NCI-H146 treated with DMSO at 0.1 percent for 48 hours (cell line): ENCODE data around the gene KLF11.
"Not testable (repeated sequence)": the region's sequence is repeated elsewhere in the genome, so short reads cannot be mapped to it uniquely, and the experiment has no call there.

ENCODE experiments used
- DNase-seq: peaks from one replicate; lab custom pipeline; 2025; ENCODE audit not compliant: unreplicated experiment; lab: John Stamatoyannopoulos, UW

Gene KLF11

DNA sequence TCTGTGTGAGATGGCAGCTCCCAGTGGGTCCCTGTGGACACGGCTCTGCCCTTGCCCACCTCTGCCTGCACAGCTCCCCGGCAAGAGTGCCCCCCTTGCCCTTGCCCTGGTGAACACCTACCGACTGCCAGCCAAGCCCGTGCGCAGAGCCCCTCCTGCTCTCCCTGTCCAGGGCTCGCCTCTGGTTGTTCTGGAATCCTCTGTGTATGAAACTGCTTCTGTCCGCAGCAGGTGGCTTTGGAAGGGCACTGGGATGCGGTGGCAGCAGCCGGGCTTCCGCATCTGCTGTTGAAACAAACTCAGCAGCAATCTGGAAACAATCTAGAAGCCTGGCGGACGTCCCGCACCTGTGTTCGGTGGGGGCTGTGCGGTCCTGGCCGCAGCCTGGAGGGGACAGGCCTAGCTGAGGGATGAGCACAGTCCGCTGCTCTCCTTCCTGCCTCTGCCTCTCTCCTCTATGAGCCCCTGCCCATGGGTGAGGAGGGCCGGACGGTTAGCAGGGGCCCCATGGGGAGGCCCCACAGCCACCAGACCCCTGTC, 34.0 kb upstream of the KLF11 start:
- DNase-seq = no peak

DNA sequence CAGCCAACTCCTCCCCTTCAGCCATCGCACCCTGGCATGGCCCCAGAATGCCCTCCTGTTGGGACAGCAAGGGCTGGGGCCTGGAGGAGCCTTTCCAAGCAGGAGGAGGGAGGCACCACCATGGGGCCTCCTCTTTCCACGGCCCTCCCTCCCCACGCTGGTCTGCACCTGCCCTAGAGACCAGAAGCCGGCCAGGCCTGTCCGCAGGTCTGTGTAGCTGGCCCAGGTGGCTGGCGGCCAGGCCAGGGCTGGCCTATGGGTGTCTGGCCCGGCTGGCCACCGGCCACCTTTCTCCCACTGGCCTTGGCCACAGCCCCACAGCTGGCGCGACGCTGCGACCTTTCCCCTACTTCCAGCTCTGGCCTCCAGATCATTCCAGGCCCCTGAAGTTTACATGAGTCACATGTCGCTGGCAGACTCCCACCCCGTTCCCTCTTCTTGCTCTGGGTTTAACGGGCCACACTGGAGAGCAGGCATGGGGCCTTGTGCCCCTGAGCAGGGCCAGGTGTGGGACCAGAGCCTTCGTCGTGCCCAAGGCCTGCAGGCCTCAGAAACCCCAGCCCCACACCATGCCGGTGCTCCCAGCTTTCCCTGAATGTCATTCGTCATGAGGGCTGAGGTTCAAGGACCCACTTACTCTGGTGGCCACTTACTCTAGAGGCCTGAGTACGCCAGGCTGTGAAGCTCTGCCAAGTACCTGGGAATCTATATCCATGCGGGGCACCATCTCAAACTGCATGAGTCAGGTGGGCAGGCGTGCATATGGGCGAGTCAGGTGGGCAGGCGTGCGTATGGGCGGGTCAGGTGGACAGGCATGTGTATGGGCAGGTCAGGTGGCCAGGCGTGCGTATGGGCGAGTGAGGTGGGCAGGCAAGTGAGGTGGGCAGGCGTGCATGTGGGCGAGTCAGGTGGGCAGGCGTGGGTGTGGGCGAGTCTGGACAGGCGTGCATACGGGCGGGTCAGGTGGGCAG, 33.3 kb upstream of the KLF11 start:
- no peak for DNase-seq

DNA sequence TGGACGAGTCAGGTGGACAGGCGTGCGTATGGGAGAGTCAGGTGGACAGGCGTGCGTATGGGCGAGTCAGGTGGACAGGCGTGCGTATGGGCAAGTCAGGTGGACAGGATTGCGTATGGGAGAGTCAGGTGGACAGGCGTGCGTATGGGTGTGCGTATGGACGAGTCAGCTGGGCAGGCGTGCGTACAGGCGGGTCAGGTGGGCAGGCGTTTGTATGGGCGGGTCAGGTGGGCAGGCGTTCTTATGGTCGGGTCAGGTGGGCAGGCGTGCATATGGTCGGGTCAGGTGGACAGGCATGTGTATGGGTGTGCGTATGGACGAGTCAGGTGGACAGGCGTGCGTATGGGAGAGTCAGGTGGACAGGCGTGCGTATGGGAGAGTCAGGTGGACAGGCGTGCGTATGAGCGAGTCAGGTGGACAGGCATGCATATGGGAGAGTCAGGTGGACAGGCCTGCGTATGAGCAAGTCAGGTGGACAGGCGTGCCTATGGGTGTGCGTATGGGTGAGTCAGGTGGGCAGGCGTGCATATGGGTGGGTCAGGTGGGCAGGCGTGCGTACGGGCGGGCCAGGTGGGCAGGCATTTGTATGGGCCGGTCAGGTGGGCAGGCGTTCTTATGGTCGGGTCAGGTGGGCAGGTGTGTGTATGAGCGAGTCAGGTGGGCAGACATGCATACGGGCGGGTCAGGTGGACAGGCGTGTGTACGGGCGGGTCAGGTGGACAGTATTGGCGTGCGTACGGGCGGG, 32.3 kb upstream of the KLF11 start:
- peak; percentile 79 for DNase-seq

DNA sequence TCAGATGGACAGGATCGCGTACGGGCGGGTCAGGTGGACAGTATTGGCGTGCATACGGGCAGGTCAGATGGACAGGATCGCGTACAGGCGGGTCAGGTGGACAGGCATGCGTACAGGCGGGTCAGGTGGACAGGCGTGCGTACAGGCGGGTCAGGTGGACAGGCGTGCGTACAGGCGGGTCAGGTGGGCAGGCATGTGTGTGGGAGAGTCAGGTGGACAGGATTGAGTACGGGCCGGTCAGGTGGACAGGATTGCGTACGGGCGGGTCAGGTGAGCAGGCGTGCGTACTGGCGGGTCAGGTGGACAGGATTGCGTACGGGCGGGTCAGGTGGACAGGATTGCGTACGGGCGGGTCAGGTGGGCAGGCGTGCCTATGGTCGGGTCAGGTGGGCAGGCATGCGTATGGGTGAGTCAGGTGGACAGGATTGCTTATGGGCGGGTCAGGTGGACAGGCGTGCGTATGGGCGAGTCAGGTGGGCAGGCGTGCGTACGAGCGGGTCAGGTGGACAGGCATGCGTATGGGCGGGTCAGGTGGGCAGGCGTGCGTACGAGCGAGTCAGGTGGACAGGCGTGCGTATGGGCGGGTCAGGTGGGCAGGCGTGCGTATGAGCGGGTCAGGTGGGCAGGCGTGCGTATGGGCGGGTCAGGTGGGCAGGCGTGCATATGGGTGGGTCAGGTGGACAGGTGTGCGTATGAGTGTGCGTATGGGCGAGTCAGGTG, 31.6 kb upstream of the KLF11 start:
- peak; percentile 99 for DNase-seq

DNA sequence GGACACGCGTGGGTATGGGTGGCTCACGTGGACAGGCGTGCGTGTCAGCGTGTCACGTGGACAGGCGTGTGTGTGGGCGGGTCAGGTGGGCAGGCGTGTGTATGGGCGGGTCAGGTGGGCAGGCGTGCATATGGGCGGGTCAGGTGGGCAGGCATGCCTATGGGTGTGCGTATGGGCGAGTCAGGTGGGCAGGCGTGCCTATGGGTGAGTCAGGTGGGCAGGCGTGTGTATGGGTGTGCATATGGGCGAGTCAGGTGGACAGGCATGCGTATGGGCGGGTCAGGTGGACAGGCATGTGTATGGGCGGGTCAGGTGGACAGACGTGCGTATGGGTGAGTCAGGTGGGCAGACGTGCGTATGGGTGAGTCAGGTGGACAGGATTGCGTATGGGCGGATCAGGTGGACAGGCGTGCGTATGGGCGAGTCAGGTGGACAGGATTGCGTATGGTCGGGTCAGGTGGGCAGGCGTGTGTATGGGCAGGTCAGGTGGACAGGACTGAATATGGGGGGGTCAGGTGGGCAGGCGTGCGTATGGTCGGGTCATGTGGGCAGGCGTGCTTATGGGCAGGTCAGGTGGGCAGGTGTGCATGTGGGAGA, 30.9 kb upstream of the KLF11 start:
- not testable (repeated sequence) for DNase-seq

DNA sequence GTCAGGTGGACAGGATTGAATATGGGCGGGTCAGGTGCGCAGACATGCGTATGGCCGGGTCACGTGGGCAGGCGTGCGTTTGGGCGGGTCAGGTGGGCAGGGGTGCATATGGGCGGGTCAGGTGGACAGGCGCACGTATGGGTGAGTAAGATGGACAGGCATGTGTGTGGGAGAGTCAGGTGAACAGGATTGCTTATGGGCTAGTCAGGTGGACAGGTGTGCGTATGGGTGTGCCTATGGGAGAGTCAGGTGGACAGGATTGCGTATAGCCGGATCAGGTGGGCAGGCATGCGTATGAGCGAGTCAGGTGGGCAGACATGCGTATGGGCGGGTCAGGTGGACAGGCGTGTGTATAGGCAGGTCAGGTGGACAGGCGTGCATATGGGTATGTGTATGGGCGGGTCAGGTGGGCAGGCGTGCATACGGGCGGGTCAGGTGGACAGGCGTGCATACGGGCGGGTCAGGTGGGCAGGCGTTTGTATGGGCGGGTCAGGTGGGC, 30.3 kb upstream of the KLF11 start:
- DNase-seq = peak; percentile 100

DNA sequence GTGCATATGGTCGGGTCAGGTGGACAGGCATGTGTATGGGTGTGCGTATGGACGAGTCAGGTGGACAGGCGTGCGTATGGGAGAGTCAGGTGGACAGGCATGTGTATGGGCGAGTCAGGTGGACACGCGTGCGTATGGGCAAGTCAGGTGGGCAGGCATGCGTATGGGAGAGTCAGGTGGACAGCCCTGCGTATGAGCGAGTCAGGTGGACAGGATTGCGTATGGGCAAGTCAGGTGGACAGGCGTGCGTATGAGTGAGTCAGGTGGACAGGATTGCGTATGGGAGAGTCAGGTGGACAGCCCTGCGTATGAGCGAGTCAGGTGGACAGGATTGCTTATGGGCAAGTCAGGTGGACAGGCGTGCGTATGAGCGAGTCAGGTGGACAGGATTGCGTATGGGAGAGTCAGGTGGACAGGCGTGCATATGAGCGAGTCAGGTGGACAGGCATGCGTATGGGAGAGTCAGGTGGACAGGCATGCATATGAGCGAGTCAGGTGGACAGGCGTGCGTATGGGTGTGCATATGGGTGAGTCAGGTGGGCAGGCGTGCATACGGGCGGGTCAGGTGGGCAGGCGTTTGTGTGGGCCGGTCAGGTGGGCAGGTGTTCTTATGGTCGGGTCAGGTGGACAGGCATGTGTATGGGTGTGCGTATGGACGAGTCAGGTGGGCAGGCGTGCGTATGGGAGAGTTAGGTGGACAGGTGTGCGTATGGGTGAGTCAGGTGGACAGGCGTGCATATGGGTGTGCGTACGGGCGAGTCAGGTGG, 29.5 kb upstream of the KLF11 start:
- DNase-seq = peak; percentile 45

DNA sequence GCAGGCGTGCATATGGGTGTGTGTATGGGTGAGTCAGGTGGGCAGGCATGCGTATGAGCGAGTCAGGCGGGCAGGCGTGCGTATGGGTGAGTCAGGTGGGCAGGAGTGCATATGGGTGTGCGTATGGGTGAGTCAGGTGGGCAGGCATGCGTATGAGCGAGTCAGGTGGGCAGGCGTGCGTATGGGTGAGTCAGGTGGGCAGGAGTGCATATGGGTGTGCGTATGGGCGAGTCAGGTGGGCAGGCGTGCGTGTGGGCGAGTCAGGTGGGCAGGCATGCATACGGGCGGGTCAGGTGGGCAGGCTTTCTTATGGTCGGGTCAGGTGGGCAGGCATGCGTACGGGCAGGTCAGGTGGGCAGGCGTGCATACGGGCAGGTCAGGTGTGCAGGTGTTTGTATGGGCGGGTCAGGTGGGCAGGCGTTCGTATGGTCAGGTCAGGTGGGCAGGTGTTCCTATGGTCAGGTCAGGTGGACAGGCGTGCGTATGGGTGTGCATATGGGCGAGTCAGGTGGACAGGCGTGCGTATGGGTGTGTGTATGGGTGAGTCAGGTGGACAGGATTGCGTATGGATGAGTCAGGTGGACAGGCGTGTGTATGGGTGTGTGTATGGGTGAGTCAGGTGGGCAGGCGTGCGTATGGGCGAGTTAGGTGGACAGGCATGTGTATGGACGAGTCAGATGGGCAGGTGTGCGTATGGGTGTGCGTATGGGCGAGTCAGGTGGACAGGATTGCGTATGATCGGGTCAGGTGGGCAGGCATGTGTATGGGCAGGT, 28.7 kb upstream of the KLF11 start:
- DNase-seq = peak; percentile 93

DNA sequence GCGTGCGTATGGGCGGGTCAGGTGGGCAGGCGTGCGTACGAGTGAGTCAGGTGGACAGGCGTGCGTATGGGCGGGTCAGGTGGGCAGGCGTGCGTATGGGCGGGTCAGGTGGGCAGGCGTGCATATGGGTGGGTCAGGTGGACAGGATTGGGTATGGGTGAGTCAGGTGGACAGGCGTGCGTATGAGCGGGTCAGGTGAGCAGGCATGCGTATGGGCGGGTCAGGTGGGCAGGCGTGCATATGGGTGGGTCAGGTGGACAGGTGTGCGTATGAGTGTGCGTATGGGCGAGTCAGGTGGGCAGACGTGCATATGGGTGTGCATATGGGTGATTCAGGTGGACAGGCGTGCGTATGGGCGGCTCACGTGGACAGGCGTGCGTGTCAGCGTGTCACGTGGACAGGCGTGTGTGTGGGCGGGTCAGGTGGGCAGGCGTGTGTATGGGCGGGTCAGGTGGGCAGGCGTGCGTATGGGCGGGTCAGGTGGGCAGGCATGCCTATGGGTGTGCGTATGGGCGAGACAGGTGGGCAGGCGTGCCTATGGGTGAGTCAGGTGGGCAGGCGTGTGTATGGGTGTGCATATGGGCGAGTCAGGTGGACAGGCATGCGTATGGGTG, 27.9 kb upstream of the KLF11 start:
- peak; percentile 93 for DNase-seq

DNA sequence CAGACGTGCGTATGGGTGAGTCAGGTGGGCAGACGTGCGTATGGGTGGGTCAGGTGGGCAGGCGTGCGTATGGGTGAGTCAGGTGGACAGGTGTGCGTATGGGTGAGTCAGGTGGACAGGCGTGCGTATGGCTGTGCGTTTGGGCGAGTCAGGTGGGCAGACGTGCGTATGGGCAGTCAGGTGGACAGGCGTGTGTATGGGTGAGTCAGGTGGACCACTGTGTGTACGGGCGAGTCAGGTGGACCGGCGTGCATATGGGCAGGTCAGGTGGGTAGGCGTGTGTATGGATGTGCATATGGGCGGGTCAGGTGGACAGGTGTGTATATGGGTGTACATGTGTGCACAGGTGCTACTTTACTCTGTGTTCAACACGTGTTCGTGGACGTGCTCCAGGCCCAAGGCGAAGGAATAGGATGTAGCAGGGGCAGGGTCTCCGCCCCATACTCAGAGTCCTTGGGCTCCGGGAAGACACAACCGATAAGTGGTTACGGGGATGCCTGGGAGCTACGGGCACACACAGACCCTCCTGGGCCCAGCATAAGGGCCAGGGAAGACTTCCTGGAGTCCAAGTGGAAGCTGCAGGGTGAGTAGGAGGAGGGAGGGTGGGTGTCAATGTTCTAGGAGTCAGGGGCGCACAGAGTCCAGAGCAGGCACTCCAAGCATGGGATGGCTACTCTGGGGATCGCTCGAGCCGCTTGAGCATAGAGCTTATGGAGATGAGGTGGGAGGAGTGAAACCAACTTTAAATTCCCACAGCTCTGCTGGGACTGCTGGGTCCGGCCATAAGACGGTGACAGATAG, 27.1 kb upstream of the KLF11 start:
- DNase-seq = peak; percentile 77

DNA sequence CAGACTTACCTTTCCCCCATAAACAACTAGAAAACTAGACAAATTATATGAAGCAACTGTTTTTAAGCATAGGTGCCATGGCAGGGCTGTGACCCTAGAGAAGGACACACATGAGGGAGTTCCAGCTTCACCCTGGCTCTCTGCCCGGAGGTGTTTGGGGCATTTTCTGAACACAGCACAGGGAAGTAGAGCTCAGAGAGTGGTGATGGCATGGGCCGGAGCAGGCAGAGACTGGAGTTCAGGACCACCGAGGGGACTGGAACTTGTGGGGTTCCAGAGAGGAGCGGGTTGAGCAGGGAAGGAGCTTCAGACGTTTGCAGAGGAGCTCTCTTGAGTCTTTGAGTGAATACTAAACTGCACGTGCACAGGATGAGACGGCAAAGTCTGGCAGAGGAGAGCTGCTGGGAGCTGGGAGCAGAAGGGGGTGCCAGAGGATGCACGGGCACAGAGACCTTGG, 26.5 kb upstream of the KLF11 start:
- no peak for DNase-seq

DNA sequence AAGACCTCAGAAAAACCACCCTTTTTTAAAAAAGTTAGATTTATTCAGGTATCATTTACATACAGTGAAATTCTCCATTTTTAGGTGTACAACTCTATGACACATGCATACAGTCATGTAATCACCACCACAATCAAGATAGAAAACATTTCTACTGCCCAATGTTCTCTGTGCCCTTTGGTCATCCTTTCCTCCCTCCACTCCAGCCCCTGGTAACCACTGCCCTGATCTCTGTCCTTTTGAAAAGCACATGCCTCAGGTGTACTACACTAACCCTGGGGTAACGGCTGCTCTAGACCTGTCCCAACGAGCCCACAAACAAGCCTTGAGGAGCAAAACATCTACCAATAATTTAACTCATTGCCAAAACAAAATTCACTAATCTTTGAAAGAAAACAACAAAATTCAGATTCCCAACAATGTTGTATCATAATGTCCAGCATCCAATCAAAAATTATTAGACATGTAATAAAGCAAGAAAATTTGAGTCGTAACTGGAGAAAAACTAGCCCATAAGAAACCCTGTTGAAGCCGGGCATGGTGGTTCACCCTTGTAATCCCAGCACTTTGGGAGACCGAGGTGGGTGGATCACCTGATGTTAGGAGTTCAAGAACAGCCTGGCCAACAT, 25.9 kb upstream of the KLF11 start:
- no peak for DNase-seq

DNA sequence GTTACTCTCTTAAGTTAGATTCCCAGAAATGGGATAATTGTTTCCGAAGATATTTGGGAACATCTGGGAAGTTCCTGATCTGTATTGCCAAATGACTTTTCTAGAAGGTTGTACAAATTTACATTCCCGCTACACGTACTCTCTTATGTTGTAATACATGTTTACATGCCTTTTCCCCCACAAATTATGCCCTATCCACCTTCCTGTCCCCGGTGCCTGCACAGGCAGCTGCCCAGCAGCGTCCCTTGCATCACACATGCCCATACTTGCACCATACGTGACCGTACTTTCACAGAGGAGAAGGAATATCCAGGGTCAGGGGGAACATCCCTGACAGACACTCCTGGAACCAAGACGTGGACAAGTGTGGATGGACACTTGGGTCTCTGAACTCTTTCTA, 24.2 kb upstream of the KLF11 start:
- DNase-seq = no peak

DNA sequence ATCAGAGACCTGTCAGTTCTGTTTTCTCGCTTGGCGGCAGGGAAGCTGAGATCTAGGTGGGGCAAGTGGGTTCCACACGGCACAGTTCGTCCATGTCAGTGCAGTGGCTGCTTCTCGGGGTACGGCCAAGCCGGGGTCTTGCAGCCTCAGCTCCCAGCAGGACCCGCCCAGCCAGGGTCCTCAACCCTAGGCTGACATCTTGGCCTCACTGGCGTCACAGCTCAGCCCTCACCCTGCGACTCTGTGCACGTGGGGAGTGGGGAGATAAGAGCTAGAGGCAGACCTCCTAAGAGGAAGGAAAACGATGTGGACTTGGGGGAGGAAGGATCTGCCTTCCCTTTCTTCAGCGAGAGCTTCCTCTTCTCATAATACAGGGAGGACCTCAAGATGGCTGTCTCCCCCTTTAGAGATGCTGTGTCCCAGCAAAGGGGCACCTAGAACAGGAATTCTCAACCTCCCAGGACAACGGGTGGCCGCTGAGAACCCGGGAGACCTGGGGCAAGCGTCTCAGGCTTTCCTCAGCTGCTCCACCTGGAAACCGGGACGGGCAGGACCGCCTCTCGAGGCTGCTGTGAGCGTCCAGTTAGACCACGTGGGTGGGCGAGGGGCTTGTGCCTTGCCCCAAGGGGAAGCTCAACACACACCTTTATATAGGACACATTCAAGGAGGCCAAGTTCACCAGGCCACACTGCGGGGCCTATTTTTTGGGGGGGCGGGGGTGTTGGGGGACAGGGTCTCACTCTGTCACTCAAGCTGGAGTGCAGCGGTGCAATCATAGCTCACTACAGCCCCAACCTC, 23.5 kb upstream of the KLF11 start:
- no peak for DNase-seq

DNA sequence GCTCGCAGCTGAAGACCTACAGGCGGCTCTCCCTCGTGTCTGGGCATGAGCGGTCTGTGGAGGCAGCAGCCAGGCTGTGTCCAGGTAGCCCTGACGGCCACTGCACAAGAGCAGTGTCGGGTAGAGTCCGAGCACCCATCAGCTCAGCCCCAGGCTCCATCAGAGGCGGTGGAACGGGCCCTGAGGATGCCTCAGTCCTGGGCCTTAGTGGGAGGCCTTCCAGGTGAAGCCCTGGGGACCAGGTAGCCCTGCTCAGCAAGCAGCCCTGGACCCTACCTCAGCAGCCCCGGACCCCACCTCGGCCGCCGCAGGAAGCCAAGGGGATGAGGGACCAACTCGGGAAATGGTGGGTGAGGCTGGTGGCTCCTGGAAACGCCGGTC, 21.3 kb upstream of the KLF11 start:
- DNase-seq = no peak

DNA sequence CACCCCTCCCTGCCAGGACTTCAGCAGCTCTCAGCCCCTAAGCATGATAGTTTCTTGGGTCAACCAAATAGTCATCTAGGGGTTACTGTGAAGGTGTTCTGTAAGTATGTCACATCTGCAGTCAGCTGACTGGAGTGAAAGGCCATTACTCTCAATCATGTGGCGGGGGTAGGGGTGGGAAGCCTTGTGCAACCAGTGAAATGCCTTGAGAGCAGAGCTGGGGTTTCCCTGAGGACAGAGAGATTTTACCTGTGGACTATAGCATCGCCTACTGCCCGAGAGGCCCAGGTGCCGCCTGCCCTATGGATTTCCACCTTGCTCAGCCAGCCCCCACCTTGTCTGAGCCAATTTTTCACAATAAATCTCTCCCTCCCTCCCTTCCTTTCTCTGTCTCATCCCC, 20.9 kb upstream of the KLF11 start:
- DNase-seq = no peak
